Heart left ventricle (tissue), 16 donors: ENCODE data around the gene PDGFRB. TPM values are rescaled to one million over a fixed set of nuclear protein-coding genes. Genes with fewer than 3 reads are reported as not detected.

Experiments used
- ATAC-seq, 4 donors: fragments of 200-7000 bp; cut with Tn5 transposase; one replicate each; pipeline ENCODE4 v1.9.1; 2020 to 2022; ENCODE audit warnings: moderate library complexity in 4 of 4, mild to moderate bottlenecking in 3 of 4, moderate number of reproducible peaks in 1 of 4
- DNase-seq, 5 donors: peaks; one replicate each; pipeline ENCODE4 v3.0.0-alpha.2; 2020
- H3K27ac ChIP-seq, 12 donors: fragments of 200-600 bp; sonication (generic) in 4 of 12; one replicate each; pipeline versions ENCODE4 v1.5.0 to v1.8.0; 2016 to 2022; ENCODE audit warnings: mild to moderate bottlenecking in 2 of 12
- H3K27me3 ChIP-seq, 9 donors: fragments of 200-600 bp; sonication (generic) in 2 of 9; one replicate each; pipeline versions ENCODE4 v1.5.1 to v1.8.0; 2016 to 2022; ENCODE audit warnings: mild to moderate bottlenecking in 3 of 9
- H3K36me3 ChIP-seq, 9 donors: fragments of 200-600 bp; sonication (generic) in 2 of 9; one replicate each; pipeline versions ENCODE4 v1.5.0 to v1.8.0; 2018 to 2022; ENCODE audit warnings: mild to moderate bottlenecking in 2 of 9
- H3K4me1 ChIP-seq, 12 donors: fragments of 200-600 bp; sonication (generic) in 4 of 12; one replicate each; pipeline versions ENCODE4 v1.5.0 to v1.8.0; 2016 to 2022; ENCODE audit warnings: mild to moderate bottlenecking in 3 of 12
- H3K4me3 ChIP-seq, 12 donors: fragments of 200-600 bp; sonication (generic) in 4 of 12; one replicate each; pipeline versions ENCODE4 v1.5.0 to v1.8.0; 2017 to 2022; ENCODE audit warnings: mild to moderate bottlenecking in 9 of 12, moderate library complexity in 4 of 12
- H3K9me3 ChIP-seq, 12 donors: fragments of 200-600 bp; sonication (generic) in 4 of 12; one replicate each; pipeline versions ENCODE4 v1.5.0 to v1.8.0; 2016 to 2022; ENCODE audit warnings: mild to moderate bottlenecking in 1 of 12
- POLR2A ChIP-seq, 2 donors: fragments of 450-650 bp; IDR thresholded peaks; one replicate each; pipeline ENCODE4 v1.6.1; 2017; ENCODE audit warnings: antibody characterized with exemption in 2 of 2, mild to moderate bottlenecking in 2 of 2, moderate library complexity in 2 of 2
- WGBS, 4 donors: extraction: QIAGEN DNeasy Blood & Tissue Kit in 2 of 4; methylation state at CpG; one replicate each; pipeline versions ENCODE4 v1.1.5 to v1.1.7; 2013 to 2018; 5-methylcytosine and 5-hydroxymethylcytosine counted together
- intact Hi-C, 10 donors: fragments of 100-400 bp; cut with DNase I; formaldehyde crosslinking; loops; one replicate each; pipeline versions ENCODE4 v1.11.1 to v1.14.2; 2022
- polyA plus RNA-seq, 2 donors: library from polyadenylated mRNA; stranded (reverse); fragments of 200-250 nt; gene quantifications; one replicate each; pipeline ENCODE4 v1.2.3, GENCODE V29; 2013
- total RNA-seq, 9 donors: library from RNA; depleted of rRNA in 2 of 9; stranded (reverse); fragments of >200 nt in 2 of 9; fragmentation: NEBNext Ultra II Directional in 3 of 9; extraction: Animal tissue kit (Norgen Biotek cat#: 25700) in 3 of 9; gene quantifications; one replicate each; pipeline versions ENCODE4 v1.1.0 to v1.2.4, GENCODE V29; 2016 to 2023
- TF ChIP-seq, protein P1 (sequence below), 12 donors: fragments of 200-600 bp; sonication (generic) in 4 of 12; IDR thresholded peaks; one replicate each; pipeline versions ENCODE4 v1.5.0 to v1.8.0; 2018 to 2022; ENCODE audit warnings: antibody characterized with exemption in 12 of 12, mild to moderate bottlenecking in 5 of 12
- donor health status: ischemic (EF 13 %, LVEDD 7.1; RV severe dilation, severe dysfunction).
- donor health status: healthy with polysubstance abuse.
- donor health status: DM: no; HTN: yes; CAD: no.
- donor health status: DM: no; HTN: no; CAD: no.
- donor health status: ischemic (EF 25% LVEDD 6.9; RV normal size, moderate dysfunction).
- donor health status: ischemic (EF 25% LVEDD 5.7; RV mildly dilated, moderate dysfunction).
- donor health status: healthy.
- donor health status: DM: yes; HTN: yes; CAD: no.
- donor health status: ischemic (EF 35%, LVEDD 5.7; RV mildly dilated, moderate dysfunction).
- donor health status: nonischemic (EF 11% LVEDD 7.7; RV severe dilation, severe dysfunction).
- donor health status: DM: yes; HTN: yes; CAD: no.
- donor health status: PGD.
- donor health status: ischemic (EF 29% LVEDD 5.4; RV normal size, mild dysfunction).
- donor health status: nonischemic (EF 23%, LVEDD 6.1; RV moderate dilation, normal function).

Gene PDGFRB
- total and polyA plus RNA-seq, 11 donors = 27.6 to 112 (median 45.6) TPM

DNA sequence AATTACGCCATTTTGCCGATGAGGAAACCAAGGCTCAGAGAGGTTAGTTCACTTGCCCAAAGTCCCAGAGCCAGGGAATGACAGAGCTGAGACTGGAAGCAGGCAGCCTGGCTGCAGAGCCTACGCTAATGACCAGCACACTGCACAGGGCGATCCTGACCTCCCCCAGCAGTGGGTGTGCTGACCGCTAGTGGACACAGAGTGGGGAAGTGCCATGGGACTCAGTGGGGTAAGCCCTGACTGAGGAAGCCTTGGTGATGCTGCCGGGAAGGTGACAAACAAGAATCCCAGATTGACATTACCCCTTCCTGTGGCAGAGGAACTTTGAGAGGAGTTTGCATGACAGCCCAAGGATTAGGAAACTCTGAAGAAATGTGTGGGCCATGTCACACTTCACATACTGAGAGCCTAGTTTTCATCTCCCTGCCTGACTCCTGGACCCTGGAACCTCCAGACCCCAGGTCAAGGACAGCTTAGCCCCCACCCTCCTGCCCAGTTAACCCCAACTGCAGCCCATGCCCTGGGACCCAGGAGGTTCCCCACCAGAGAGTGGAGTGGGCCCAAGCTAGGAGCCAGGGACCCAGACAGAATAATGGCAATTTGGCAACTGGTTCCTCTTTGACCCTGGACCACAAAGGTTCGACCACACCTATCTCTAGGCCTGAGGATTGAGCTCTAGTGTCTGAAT, 49.6 kb downstream of the PDGFRB start:
- peaks cover 0 to 42% (median 0%) of the 10 kb centered on the region in 12 donors for H3K4me1 ChIP-seq

GRCh38 chr5:150104550-150104870, 51.1 kb downstream of the PDGFRB start:
- no peak overlapping the region for H3K27ac ChIP-seq
- intact Hi-C loops = no loop called here
- DNase-seq (no peak), ATAC-seq (no peak)
- no peaks in the 10 kb centered on the region for H3K27me3 ChIP-seq
- no peaks in the 10 kb centered on the region for H3K36me3 ChIP-seq
- H3K4me3 ChIP-seq = no peak overlapping the region
- H3K4me1 ChIP-seq = peaks cover 0 to 42% (median 0%) of the 10 kb centered on the region in 12 donors
- no peaks in the 10 kb centered on the region for H3K9me3 ChIP-seq
- TF ChIP-seq, protein P1, sequence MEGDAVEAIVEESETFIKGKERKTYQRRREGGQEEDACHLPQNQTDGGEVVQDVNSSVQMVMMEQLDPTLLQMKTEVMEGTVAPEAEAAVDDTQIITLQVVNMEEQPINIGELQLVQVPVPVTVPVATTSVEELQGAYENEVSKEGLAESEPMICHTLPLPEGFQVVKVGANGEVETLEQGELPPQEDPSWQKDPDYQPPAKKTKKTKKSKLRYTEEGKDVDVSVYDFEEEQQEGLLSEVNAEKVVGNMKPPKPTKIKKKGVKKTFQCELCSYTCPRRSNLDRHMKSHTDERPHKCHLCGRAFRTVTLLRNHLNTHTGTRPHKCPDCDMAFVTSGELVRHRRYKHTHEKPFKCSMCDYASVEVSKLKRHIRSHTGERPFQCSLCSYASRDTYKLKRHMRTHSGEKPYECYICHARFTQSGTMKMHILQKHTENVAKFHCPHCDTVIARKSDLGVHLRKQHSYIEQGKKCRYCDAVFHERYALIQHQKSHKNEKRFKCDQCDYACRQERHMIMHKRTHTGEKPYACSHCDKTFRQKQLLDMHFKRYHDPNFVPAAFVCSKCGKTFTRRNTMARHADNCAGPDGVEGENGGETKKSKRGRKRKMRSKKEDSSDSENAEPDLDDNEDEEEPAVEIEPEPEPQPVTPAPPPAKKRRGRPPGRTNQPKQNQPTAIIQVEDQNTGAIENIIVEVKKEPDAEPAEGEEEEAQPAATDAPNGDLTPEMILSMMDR (IDR thresholded peaks at IDR 0.05) = no peak
- no peak for TF ChIP-seq POLR2A (IDR thresholded peaks at IDR 0.05)
- WGBS, 4 donors = 96 to 97% (median 97%) methylated on average over 2 of the region's 2 CpGs

More for the DNA sequence above, 49.6 kb downstream of the PDGFRB start:
- Histone ChIP-seq H3K27me3 (no peaks in the 10 kb centered on the region), H3K36me3 (no peaks in the 10 kb centered on the region), H3K27ac (no peak overlapping the region), H3K9me3 (no peaks in the 10 kb centered on the region), H3K4me3 (no peak overlapping the region)
- ATAC-seq = peak in 3 of 4 donors; percentile 25 to 62 (median 36)
- no peak for DNase-seq
- intact Hi-C loops = loop anchor here in 1 of 10 donors (5.0 kb wide), 1 partner anchor 34 kb away; no protein-coding TSS in a partner anchor
- TF ChIP-seq POLR2A (IDR thresholded peaks at IDR 0.05) = no peak
- TF ChIP-seq, protein P1 (IDR thresholded peaks at IDR 0.05) = no peak
- 88 to 91% (median 90%) methylated on average over 7 of the region's 7 CpGs for WGBS, 4 donors

DNA sequence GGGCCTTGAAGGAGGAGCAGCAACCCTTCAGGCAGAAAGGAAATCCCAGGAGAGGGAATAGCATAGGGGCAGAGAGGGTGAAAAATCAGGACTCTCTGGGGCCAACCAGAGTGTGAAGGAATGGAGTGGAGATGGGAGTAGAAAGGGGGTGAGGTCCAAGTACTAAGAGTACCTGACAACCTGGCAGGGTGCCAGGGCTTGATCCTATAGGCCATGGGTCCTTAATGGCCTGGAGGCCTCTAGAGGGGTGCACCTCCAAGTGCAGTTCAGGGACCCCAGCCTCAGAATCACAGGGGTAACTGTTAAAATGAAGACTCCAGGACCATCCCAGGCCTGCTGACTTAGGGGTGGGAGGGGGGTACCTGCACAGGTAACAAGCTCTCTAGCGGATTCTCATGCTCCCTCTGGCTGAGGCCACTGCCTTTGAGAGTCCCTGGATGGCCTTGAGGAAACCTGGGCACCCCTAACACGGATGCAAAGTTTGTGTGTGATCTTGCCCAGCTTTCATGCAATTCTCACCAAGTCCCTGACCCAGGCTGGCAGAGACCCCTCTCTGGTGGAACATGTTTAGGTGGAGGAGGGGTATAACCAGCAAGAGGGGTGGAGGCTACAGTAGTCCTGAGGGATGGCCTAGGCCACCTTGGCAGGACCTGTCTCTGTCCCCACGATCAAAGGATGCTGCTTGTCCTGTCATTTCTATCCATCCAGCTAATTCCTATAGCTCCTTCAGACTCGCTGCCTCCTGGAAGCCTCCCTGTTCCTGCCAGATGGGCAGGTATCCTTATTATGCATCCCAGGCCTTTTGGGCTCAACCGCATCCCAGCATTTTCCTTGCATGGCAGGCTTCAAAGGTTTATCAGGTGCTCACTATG, 51.7 kb downstream of the PDGFRB start:
- WGBS, 4 donors = 82 to 98% (median 89%) methylated on average over 5 of the region's 5 CpGs
- Histone ChIP-seq H3K36me3 (no peaks in the 10 kb centered on the region), H3K9me3 (no peaks in the 10 kb centered on the region), H3K27me3 (no peaks in the 10 kb centered on the region), H3K27ac (peak overlapping the region in 1 of 12 donors; percentile 75), H3K4me3 (no peak overlapping the region), H3K4me1 (peaks cover 0 to 42% (median 0%) of the 10 kb centered on the region in 12 donors)
- TF ChIP-seq, protein P1 (IDR thresholded peaks at IDR 0.05) = no peak
- no peak for TF ChIP-seq POLR2A (IDR thresholded peaks at IDR 0.05)
- ATAC-seq (no peak), DNase-seq (no peak)
- intact Hi-C loops = no loop called here

DNA sequence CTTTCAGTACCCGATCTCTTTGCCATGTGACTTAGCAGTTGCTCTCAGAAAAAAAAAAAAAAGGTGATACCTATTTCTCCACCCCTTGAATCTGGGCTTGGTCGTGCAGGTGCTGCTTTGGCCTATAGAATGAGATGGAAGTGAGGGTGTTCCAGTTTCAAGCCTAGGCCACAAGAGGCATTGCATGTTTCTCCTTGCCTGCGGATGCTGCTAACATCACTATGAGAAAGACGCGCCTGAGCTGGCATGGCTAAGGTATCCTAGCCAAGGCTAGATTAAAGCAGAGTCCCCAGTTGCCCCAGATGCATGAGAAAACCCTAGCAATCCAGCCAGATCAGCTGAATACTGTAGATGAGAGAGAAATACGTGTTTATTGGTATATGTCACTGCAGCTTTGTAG, 54.6 kb downstream of the PDGFRB start:
- no peak for ATAC-seq
- no peaks in the 10 kb centered on the region for H3K36me3 ChIP-seq
- no peak for DNase-seq
- intact Hi-C loops = no loop called here
- TF ChIP-seq, protein P1 (IDR thresholded peaks at IDR 0.05) = no peak
- TF ChIP-seq POLR2A (IDR thresholded peaks at IDR 0.05) = no peak
- no peak overlapping the region for H3K27ac ChIP-seq
- peaks cover 0 to 19% (median 0%) of the 10 kb centered on the region in 12 donors for H3K4me1 ChIP-seq
- no peaks in the 10 kb centered on the region for H3K27me3 ChIP-seq
- no peak overlapping the region for H3K4me3 ChIP-seq
- no peaks in the 10 kb centered on the region for H3K9me3 ChIP-seq
- 85 to 89% (median 86%) methylated on average over 6 of the region's 6 CpGs for WGBS, 4 donors
